ENCODE results near the gene CHRNB1. TPM values are rescaled to one million over a fixed set of nuclear protein-coding genes. Genes with fewer than 3 reads are reported as not detected.

CHRNB1 gene
- total RNA-seq, 2 experiments from 2014 or later: 10.4 to 13.1 TPM

Other genes starting within 250 kb of the CHRNB1 start
- gene DLG4, start 225.2 kb upstream of the CHRNB1 start, total RNA-seq: 1 to 10 TPM; 4.9 to 5.3 TPM
- gene ACADVL, start 225.1 kb upstream of the CHRNB1 start, total RNA-seq: 100 to 1,000 TPM; 411 to 423 TPM
- gene DVL2, start 210.5 kb upstream of the CHRNB1 start, total RNA-seq: 10 to 100 TPM; 52.7 to 62.0 TPM
- 10 to 100 TPM; 42.1 to 53.2 TPM for gene PHF23, start 205.6 kb upstream of the CHRNB1 start, total RNA-seq
- 100 to 1,000 TPM; 207 to 231 TPM for gene GABARAP, start 202.6 kb upstream of the CHRNB1 start, total RNA-seq
- 100 to 1,000 TPM; 162 to 192 TPM for gene CTDNEP1, start 193.3 kb upstream of the CHRNB1 start, total RNA-seq
- 10 to 100 TPM; 56.5 to 70.4 TPM for gene ELP5, start 192.8 kb upstream of the CHRNB1 start, total RNA-seq
- gene CLDN7, start 182.6 kb upstream of the CHRNB1 start, total RNA-seq: 1 to 10 TPM in 1 of 2 experiments, under 1 TPM in 1; 0.66 to 1.9 TPM
- gene SLC2A4, start 163.3 kb upstream of the CHRNB1 start, total RNA-seq: not detected
- gene YBX2, start 150.4 kb upstream of the CHRNB1 start, total RNA-seq: 1 to 10 TPM in 1 of 2 experiments, under 1 TPM in 1; 0.35 to 1.4 TPM
- 100 to 1,000 TPM; 575 to 853 TPM for gene EIF5A, start 137.4 kb upstream of the CHRNB1 start, total RNA-seq
- gene GPS2, start 129.7 kb upstream of the CHRNB1 start, total RNA-seq: 10 to 100 TPM; 83.7 to 85.1 TPM
- 10 to 100 TPM; 43.7 to 44.8 TPM for gene NEURL4, start 115.7 kb upstream of the CHRNB1 start, total RNA-seq
- gene ACAP1, start 108.5 kb upstream of the CHRNB1 start, total RNA-seq: 100 to 1,000 TPM; 594 to 712 TPM
- 1 to 10 TPM; 6.0 to 6.1 TPM for gene KCTD11, start 92.9 kb upstream of the CHRNB1 start, total RNA-seq
- not detected for gene TMEM95, start 89.9 kb upstream of the CHRNB1 start, total RNA-seq
- gene TNK1, start 64.0 kb upstream of the CHRNB1 start, total RNA-seq: under 1 TPM; 0.54 to 0.61 TPM
- gene PLSCR3, start 50.5 kb upstream of the CHRNB1 start, total RNA-seq: 10 to 100 TPM; 65.5 to 74.2 TPM
- 10 to 100 TPM; 47.5 to 56.1 TPM for gene TMEM256, start 41.0 kb upstream of the CHRNB1 start, total RNA-seq
- gene NLGN2, start 37.2 kb upstream of the CHRNB1 start, total RNA-seq: 1 to 10 TPM; 2.0 to 3.5 TPM
- not detected for gene SPEM1, start 24.7 kb upstream of the CHRNB1 start, total RNA-seq
- gene SPEM2, start 19.4 kb upstream of the CHRNB1 start, total RNA-seq: not detected
- gene SPEM3, start 16.2 kb upstream of the CHRNB1 start, total RNA-seq: not detected
- gene TMEM102, start 9.6 kb upstream of the CHRNB1 start, total RNA-seq: 10 to 100 TPM; 13.9 to 16.7 TPM
- gene FGF11, start 5.5 kb upstream of the CHRNB1 start, total RNA-seq: 1 to 10 TPM; 3.6 to 4.1 TPM
- gene ZBTB4, start 34.6 kb downstream of the CHRNB1 start, total RNA-seq: 10 to 100 TPM; 24.5 to 27.7 TPM
- not detected for gene SLC35G6, start 36.4 kb downstream of the CHRNB1 start, total RNA-seq
- 100 to 1,000 TPM; 198 to 228 TPM for gene POLR2A, start 39.3 kb downstream of the CHRNB1 start, total RNA-seq
- gene TNFSF12, start 104.0 kb downstream of the CHRNB1 start, total RNA-seq: 10 to 100 TPM; 52.8 to 59.4 TPM
- gene TNFSF13, start 113.7 kb downstream of the CHRNB1 start, total RNA-seq: 1 to 10 TPM; 2.2 to 2.5 TPM
- gene SENP3, start 116.9 kb downstream of the CHRNB1 start, total RNA-seq: 10 to 100 TPM; 55.7 to 70.9 TPM
- 10 to 100 TPM in 1 of 2 experiments, 1 to 10 TPM in 1; 10.0 to 26.7 TPM for gene CD68, start 134.6 kb downstream of the CHRNB1 start, total RNA-seq
- gene MPDU1, start 138.8 kb downstream of the CHRNB1 start, total RNA-seq: 10 to 100 TPM; 57.6 to 76.9 TPM
- gene SOX15, start 145.0 kb downstream of the CHRNB1 start, total RNA-seq: under 1 TPM; 0.21 to 0.35 TPM
- 10 to 100 TPM; 30.7 to 40.5 TPM for gene FXR2, start 169.8 kb downstream of the CHRNB1 start, total RNA-seq
- gene SAT2, start 182.8 kb downstream of the CHRNB1 start, total RNA-seq: 10 to 100 TPM; 21.5 to 28.0 TPM
- not detected for gene SHBG, start 185.1 kb downstream of the CHRNB1 start, total RNA-seq
- under 1 TPM in 1 of 2 experiments, not detected in 1; 0.47 TPM for gene ATP1B2, start 205.9 kb downstream of the CHRNB1 start, total RNA-seq
- 100 to 1,000 TPM; 137 to 171 TPM for gene TP53, start 242.4 kb downstream of the CHRNB1 start, total RNA-seq
- 10 to 100 TPM; 28.0 to 29.0 TPM for gene WRAP53, start 243.4 kb downstream of the CHRNB1 start, total RNA-seq

Data from activated CD8-positive, alpha-beta memory T cell treated with anti-CD3 and anti-CD28 coated beads, Interleukin-2, amount 10 ng/mL, durations not matched to agents 7 days and 5 days (primary cell).